ENCODE measurements around the gene C4orf50.

Gene C4orf50

DNA sequence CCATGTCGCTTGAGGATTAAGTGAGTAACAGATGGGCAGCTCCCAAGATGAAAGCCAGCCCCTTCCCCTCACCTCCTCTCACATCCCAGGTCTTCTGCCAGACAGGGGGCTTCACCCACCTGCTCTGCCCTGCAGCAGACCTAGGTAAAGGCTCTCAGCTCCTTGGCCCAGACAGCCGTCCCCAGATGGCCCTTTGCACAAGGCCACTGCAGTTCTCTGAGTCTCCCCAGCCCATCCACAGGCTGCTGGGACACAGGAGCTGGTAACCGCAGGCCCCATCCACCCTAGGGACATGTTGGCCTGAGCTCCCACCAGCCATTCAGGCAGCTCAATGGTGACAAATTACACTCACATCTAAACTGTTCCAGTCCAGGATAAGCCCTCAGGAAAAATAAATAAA is 15.3 kb downstream of the C4orf50 start:
- no peak for TF ChIP-seq EZH2phosphoT487 (IDR thresholded peaks at IDR 0.05; ENCODE audit: low read depth)
- no peak for TF ChIP-seq CTCF (IDR thresholded peaks at IDR 0.05; ENCODE audit: low read depth, low read length)
- Histone ChIP-seq H3K79me2 (ENCODE audit: low read length) (no peaks in the 10 kb centered on the region), H3K4me1 (ENCODE audit: low read length) (no peaks in the 10 kb centered on the region), H3K36me3 (replicated peaks; ENCODE audit: low read depth, low read length) (no peaks in the 10 kb centered on the region), H4K20me1 (ENCODE audit: insufficient read depth, low read length) (no peaks in the 10 kb centered on the region), H3K27me3 (ENCODE audit: low read depth, low read length) (peaks cover 3% of the 10 kb centered on the region; the same call in 1 of the 2 replicates), H3K27ac (ENCODE audit: low read length) (no peak overlapping the region), H2AFZ (ENCODE audit: low read depth, low read length) (no peak overlapping the region), H3K4me2 (ENCODE audit: low read length) (no peak overlapping the region), H3K9ac (ENCODE audit: low read length) (no peak overlapping the region), H3K9me3 (ENCODE audit: insufficient read depth, low read length) (no peaks in the 10 kb centered on the region), H3K4me3 (ENCODE audit: low read length) (no peak overlapping the region)

DNA sequence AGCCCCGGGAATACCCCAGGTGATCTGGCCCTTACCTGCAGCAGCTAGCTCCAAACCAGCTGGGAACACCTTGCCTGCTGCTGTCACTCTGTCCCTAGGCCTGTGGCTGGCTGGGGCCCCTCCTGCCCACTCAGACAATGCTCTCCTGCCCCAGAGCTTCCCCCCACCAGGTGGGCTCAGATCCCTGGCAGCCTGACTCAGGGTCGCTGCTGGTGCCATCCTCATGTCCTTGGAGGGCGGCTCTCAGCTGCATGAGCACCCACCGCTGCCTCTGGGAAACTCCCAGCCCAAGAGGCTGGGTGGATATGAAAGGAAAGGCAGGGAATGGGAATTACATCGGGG is 15.8 kb downstream of the C4orf50 start:
- Histone ChIP-seq H3K9ac (ENCODE audit: low read length) (no peak overlapping the region), H3K27ac (ENCODE audit: low read length) (no peak overlapping the region), H3K79me2 (ENCODE audit: low read length) (no peaks in the 10 kb centered on the region)

GRCh38 chr4:6001680-6002491 is 16.3 kb downstream of the C4orf50 start:
- no peaks in the 10 kb centered on the region for H4K20me1 ChIP-seq (ENCODE audit: insufficient read depth, low read length)
- no peak overlapping the region for H3K27ac ChIP-seq (ENCODE audit: low read length)
- H3K9me3 ChIP-seq (ENCODE audit: insufficient read depth, low read length), result no peaks in the 10 kb centered on the region
- no peak overlapping the region for H3K4me3 ChIP-seq (ENCODE audit: low read length)
- H3K4me1 ChIP-seq (ENCODE audit: low read length), result no peaks in the 10 kb centered on the region
- H2AFZ ChIP-seq (ENCODE audit: low read depth, low read length), result no peak overlapping the region
- H3K79me2 ChIP-seq (ENCODE audit: low read length), result no peaks in the 10 kb centered on the region
- H3K9ac ChIP-seq (ENCODE audit: low read length), result no peak overlapping the region
- peaks cover 3% of the 10 kb centered on the region; the same call in 1 of the 2 replicates for H3K27me3 ChIP-seq (ENCODE audit: low read depth, low read length)
- TF ChIP-seq CTCF (IDR thresholded peaks at IDR 0.05; ENCODE audit: low read depth, low read length) (no peak), EZH2phosphoT487 (IDR thresholded peaks at IDR 0.05; ENCODE audit: low read depth) (no peak)
- H3K4me2 ChIP-seq (ENCODE audit: low read length), result no peak overlapping the region
- H3K36me3 ChIP-seq (replicated peaks; ENCODE audit: low read depth, low read length), result no peaks in the 10 kb centered on the region

More for the DNA sequence above, 15.8 kb downstream of the C4orf50 start:
- no peak overlapping the region for H2AFZ ChIP-seq (ENCODE audit: low read depth, low read length)
- H3K9me3 ChIP-seq (ENCODE audit: insufficient read depth, low read length), result no peaks in the 10 kb centered on the region
- H3K36me3 ChIP-seq (replicated peaks; ENCODE audit: low read depth, low read length), result no peaks in the 10 kb centered on the region
- H3K4me1 ChIP-seq (ENCODE audit: low read length), result no peaks in the 10 kb centered on the region
- no peak overlapping the region for H3K4me3 ChIP-seq (ENCODE audit: low read length)
- H3K4me2 ChIP-seq (ENCODE audit: low read length), result no peak overlapping the region
- H4K20me1 ChIP-seq (ENCODE audit: insufficient read depth, low read length), result no peaks in the 10 kb centered on the region
- TF ChIP-seq CTCF (IDR thresholded peaks at IDR 0.05; ENCODE audit: low read depth, low read length), result no peak
- no peak for TF ChIP-seq EZH2phosphoT487 (IDR thresholded peaks at IDR 0.05; ENCODE audit: low read depth)
- peaks cover 3% of the 10 kb centered on the region; the same call in 1 of the 2 replicates for H3K27me3 ChIP-seq (ENCODE audit: low read depth, low read length)

DNA sequence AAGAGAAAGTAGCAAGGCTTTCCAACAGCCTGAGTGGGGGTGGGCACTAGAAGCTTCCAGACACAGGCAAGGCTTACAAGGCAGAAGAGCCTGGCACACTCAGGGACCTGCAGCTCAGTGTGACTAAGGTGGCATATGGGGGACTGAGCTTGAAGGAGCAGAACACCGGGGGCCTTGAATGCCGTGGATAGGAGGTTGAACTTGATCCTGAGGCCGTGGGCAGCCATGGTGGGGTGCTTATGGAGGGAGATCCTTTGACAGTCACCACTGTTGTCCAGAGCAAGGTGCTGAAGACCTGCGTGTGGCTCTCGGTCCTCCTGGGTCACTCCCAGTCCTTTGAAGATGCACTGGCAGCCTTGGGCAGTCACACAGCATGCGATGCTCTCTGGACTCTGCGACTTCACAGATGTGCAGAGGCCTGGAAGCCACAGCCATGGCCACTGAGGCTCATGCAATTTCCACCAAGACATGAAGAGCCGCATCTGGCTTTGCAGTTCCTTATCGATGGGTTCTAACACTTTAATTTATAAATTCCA is 18.3 kb downstream of the C4orf50 start:
- H3K9ac ChIP-seq (ENCODE audit: low read length), result no peak overlapping the region
- H3K36me3 ChIP-seq (replicated peaks; ENCODE audit: low read depth, low read length), result no peaks in the 10 kb centered on the region
- H3K9me3 ChIP-seq (ENCODE audit: insufficient read depth, low read length), result no peaks in the 10 kb centered on the region
- H3K4me1 ChIP-seq (ENCODE audit: low read length), result no peaks in the 10 kb centered on the region
- no peak overlapping the region for H3K27ac ChIP-seq (ENCODE audit: low read length)
- TF ChIP-seq CTCF (IDR thresholded peaks at IDR 0.05; ENCODE audit: low read depth, low read length) (no peak), EZH2phosphoT487 (IDR thresholded peaks at IDR 0.05; ENCODE audit: low read depth) (no peak)
- H3K4me2 ChIP-seq (ENCODE audit: low read length), result no peak overlapping the region
- H3K79me2 ChIP-seq (ENCODE audit: low read length), result no peaks in the 10 kb centered on the region
- H4K20me1 ChIP-seq (ENCODE audit: insufficient read depth, low read length), result no peaks in the 10 kb centered on the region
- H3K4me3 ChIP-seq (ENCODE audit: low read length), result no peak overlapping the region
- no peak overlapping the region for H2AFZ ChIP-seq (ENCODE audit: low read depth, low read length)
- H3K27me3 ChIP-seq (ENCODE audit: low read depth, low read length), result peaks cover 3% of the 10 kb centered on the region; the same call in 1 of the 2 replicates
